ENCODE results near the gene TFDP1. TPM values are rescaled to one million over a fixed set of nuclear protein-coding genes. Genes with fewer than 3 reads are reported as not detected.
A peak's percentile ranks its signal among the peaks of the same experiment; 100 is the strongest.
"Not testable (repeated sequence)": the region's sequence is repeated elsewhere in the genome, so short reads cannot be mapped to it uniquely, and the experiment has no call there.

The TFDP1 gene
- total RNA-seq, 4 donors from 2014 or later, result 10.3 to 101 (median 52.3) TPM

GRCh38 chr13:113591750-113592149 lies 7.2 kb downstream of the TFDP1 start:
- Histone ChIP-seq H3K4me1 (no peaks in the 10 kb centered on the region), H3K4me3 (no peak overlapping the region), H3K27ac (no peak overlapping the region), H3K36me3 (no peaks in the 10 kb centered on the region), H3K27me3 (no peaks in the 10 kb centered on the region), H3K9me3 (no peaks in the 10 kb centered on the region)
- intact Hi-C loops (cut with DNase I; ENCODE audit: low total_unique reads), result no loop called here
- DNase-seq, result no peak
- no peak for TF ChIP-seq POLR2A (IDR thresholded peaks at IDR 0.05)
- TF ChIP-seq CTCF (IDR thresholded peaks at IDR 0.05), result no peak

DNA sequence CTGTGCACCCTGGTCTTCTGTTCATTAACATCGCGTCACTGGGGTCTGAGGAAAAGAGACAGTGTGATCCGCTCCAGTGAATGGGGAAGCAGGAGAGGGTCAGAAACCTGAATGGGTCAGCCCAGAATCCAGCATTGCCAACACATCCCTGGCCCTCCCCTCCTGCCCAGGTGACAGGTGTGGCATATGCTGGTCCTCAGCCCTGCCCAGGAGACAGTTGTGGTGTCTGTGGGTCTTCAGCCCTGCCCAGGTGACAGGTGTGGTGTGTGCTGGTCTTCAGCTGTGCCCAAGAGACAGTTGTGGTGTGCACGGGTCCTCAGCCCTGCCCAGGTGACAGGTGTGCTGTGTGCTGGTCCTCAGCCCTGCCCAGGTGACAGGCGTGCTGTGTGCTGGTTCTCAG lies 8.0 kb downstream of the TFDP1 start:
- no peaks in the 10 kb centered on the region for H3K36me3 ChIP-seq
- no peaks in the 10 kb centered on the region for H3K9me3 ChIP-seq
- TF ChIP-seq POLR2A (IDR thresholded peaks at IDR 0.05) (no peak), CTCF (IDR thresholded peaks at IDR 0.05) (no peak)
- DNase-seq, result peak in 1 of 2 donors; percentile 8
- H3K27me3 ChIP-seq, result no peaks in the 10 kb centered on the region
- no peaks in the 10 kb centered on the region for H3K4me1 ChIP-seq
- H3K27ac ChIP-seq, result no peak overlapping the region
- H3K4me3 ChIP-seq, result no peak overlapping the region
- intact Hi-C loops (cut with DNase I; ENCODE audit: low total_unique reads), result no loop called here

DNA sequence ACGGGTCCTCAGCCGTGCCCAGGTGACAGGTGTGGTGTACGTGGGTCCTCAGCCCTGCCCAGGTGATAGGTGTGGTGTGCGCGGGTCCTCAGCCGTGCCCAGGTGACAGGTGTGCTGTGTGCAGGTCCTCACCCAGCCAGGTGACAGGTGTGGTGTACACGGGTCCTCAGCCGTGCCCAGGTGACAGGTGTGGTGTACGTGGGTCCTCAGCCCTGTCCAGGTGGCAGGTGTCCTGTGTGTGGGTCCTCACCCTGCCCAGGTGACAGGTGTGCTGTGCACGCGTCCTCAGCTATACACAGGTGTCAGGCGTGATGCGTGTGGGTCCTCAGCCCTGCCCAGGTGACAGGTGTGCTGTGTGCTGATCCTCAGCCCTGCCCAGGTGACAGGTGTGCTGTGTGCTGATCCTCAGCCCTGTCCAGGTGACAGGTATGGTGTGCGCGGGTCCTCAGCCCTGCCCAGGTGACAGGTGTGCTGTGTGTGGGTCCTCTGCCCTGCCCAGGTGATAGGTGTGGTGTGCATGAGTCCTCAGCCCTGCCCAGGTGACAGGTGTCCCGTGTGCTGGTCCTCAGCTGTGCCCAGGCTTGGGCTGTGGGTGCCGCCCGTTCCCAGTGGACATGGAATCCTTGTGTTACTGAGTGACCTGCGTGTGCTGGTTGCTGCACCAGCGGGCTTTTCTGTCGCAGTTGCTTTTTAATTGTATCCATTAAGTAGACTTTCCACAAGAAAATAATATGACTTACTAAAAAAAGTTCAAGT lies 9.7 kb downstream of the TFDP1 start:
- peak; percentile 1 to 5 for DNase-seq
- H3K4me3 ChIP-seq; H3K4me1 ChIP-seq; H3K9me3 ChIP-seq; H3K36me3 ChIP-seq; H3K27me3 ChIP-seq; intact Hi-C loops (cut with DNase I; ENCODE audit: low total_unique reads); H3K27ac ChIP-seq: not testable (repeated sequence)

- Histone ChIP-seq H3K9me3 (no peaks in the 10 kb centered on the region), H3K4me3 (no peak overlapping the region), H3K27me3 (no peaks in the 10 kb centered on the region), H3K36me3 (no peaks in the 10 kb centered on the region), H3K4me1 (no peaks in the 10 kb centered on the region), H3K27ac (no peak overlapping the region)
- DNase-seq, result peak in 1 of 2 donors; percentile 1
- TF ChIP-seq POLR2A (IDR thresholded peaks at IDR 0.05) (no peak), CTCF (IDR thresholded peaks at IDR 0.05) (no peak)
- intact Hi-C loops (cut with DNase I; ENCODE audit: low total_unique reads), result no loop called here
These were observed 10.6 kb downstream of the TFDP1 start for GRCh38 chr13:113595131-113595530.

- no peaks in the 10 kb centered on the region for H3K4me1 ChIP-seq
- H3K27me3 ChIP-seq, result no peaks in the 10 kb centered on the region
- H3K36me3 ChIP-seq, result no peaks in the 10 kb centered on the region
- peak in 1 of 2 donors; percentile 4 for DNase-seq
- TF ChIP-seq CTCF (IDR thresholded peaks at IDR 0.05), result no peak
- H3K27ac ChIP-seq, result no peak overlapping the region
- H3K9me3 ChIP-seq, result no peaks in the 10 kb centered on the region
- intact Hi-C loops (cut with DNase I; ENCODE audit: low total_unique reads), result no loop called here
- no peak overlapping the region for H3K4me3 ChIP-seq
These were observed 12.0 kb downstream of the TFDP1 start for GRCh38 chr13:113596321-113597200.

All from uterus (tissue), 4 donors.